HS-27A (cell line): ENCODE data around the gene HUS1B.
"Not testable (repeated sequence)": the region's sequence is repeated elsewhere in the genome, so short reads cannot be mapped to it uniquely, and the experiment has no call there.

ENCODE experiments used
- DNase-seq: peaks from one replicate; pipeline ENCODE4 v3.0.0-alpha.2; 2012; ENCODE audit warnings: low read depth, missing footprints

Gene HUS1B

GRCh38 chr6:678520-678919 is 21.6 kb upstream of the HUS1B start:
- no peak for DNase-seq

GRCh38 chr6:677919-678318 is 21.0 kb upstream of the HUS1B start:
- no peak for DNase-seq

- DNase-seq, result no peak
Observed at GRCh38 chr6:674956-675355, 18.1 kb upstream of the HUS1B start.

GRCh38 chr6:674406-674805 is 17.5 kb upstream of the HUS1B start:
- no peak for DNase-seq

- DNase-seq, result no peak
Observed at GRCh38 chr6:667253-667927, 10.5 kb upstream of the HUS1B start.

- no peak for DNase-seq
Observed at GRCh38 chr6:665403-666267, 8.7 kb upstream of the HUS1B start.

GRCh38 chr6:663788-664187 is 6.9 kb upstream of the HUS1B start:
- DNase-seq, result not testable (repeated sequence)

- DNase-seq, result no peak
Observed at GRCh38 chr6:659716-660581, 3.0 kb upstream of the HUS1B start.

- DNase-seq, result no peak
Observed at GRCh38 chr6:658244-658643, 1.3 kb upstream of the HUS1B start.

GRCh38 chr6:657743-658142 is 843 bp upstream of the HUS1B start:
- no peak for DNase-seq

- no peak for DNase-seq
Observed at GRCh38 chr6:654136-654535, 2.8 kb downstream of the HUS1B start.

GRCh38 chr6:652865-653264 is 4.0 kb downstream of the HUS1B start:
- no peak for DNase-seq

- DNase-seq, result no peak
Observed at GRCh38 chr6:650098-650497, 6.8 kb downstream of the HUS1B start.

GRCh38 chr6:642805-643204 is 14.1 kb downstream of the HUS1B start:
- DNase-seq, result no peak

GRCh38 chr6:641225-641985 is 15.5 kb downstream of the HUS1B start:
- DNase-seq, result no peak

- no peak for DNase-seq
Observed at GRCh38 chr6:636488-636887, 20.4 kb downstream of the HUS1B start.

GRCh38 chr6:635233-635632 is 21.7 kb downstream of the HUS1B start:
- no peak for DNase-seq

- no peak for DNase-seq
Observed at GRCh38 chr6:633611-634010, 23.3 kb downstream of the HUS1B start.

GRCh38 chr6:628766-629165 is 28.1 kb downstream of the HUS1B start:
- DNase-seq, result no peak

GRCh38 chr6:626236-626635 is 30.7 kb downstream of the HUS1B start:
- DNase-seq, result no peak

GRCh38 chr6:624979-625378 is 31.9 kb downstream of the HUS1B start:
- no peak for DNase-seq

- DNase-seq, result no peak
Observed at GRCh38 chr6:622462-622861, 34.4 kb downstream of the HUS1B start.
